Mesothelial cell of epicardium (in vitro differentiated cells): Measurements from ENCODE around the gene KCNE1. TPM values are rescaled to one million over a fixed set of nuclear protein-coding genes. Genes with fewer than 3 reads are reported as not detected.

Source experiments
- DNase-seq, 2 experiments: peaks; one replicate each; pipeline ENCODE4 v3.0.0; 2021; ENCODE audit warnings: low spot score in 2 of 2; ENCODE audit not compliant: unreplicated experiment in 2 of 2
- H3K27ac Mint-ChIP-seq: 2 replicates; pipeline ENCODE4 v1.8.0; 2021; ENCODE audit warnings: mixed read lengths
- H3K27me3 Mint-ChIP-seq: 2 replicates; pipeline ENCODE4 v1.8.0; 2021; ENCODE audit warnings: low read depth, mixed read lengths
- H3K36me3 Mint-ChIP-seq: 2 replicates; pipeline ENCODE4 v1.8.0; 2021; ENCODE audit warnings: mixed read lengths
- H3K4me1 Mint-ChIP-seq: 2 replicates; pipeline ENCODE4 v1.8.0; 2021; ENCODE audit warnings: mixed read lengths
- H3K4me3 Mint-ChIP-seq: 2 replicates; pipeline ENCODE4 v1.8.0; 2021; ENCODE audit warnings: mild to moderate bottlenecking, moderate library complexity, mixed read lengths
- H3K9me3 Mint-ChIP-seq: 2 replicates; pipeline ENCODE4 v1.8.0; 2021; ENCODE audit warnings: mixed read lengths
- CTCF ChIP-seq: fragments of 200-600 bp; sonication (generic); IDR thresholded peaks from one replicate; pipeline ENCODE4 v1.5.0; 2021; ENCODE audit warnings: antibody characterized with exemption; ENCODE audit not compliant: unreplicated experiment
- total RNA-seq: library from RNA; stranded (reverse); gene quantifications from 3 replicates; pipeline ENCODE4 v1.2.1, GENCODE V29; 2021

The KCNE1 gene
- total RNA-seq, 1 donor from 2014 or later = 1.0 TPM

GRCh38 chr21:34521561-34521960 is 9.6 kb upstream of the KCNE1 start:
- Mint-ChIP-seq H3K27me3 (no peaks in the 10 kb centered on the region), H3K4me1 (peaks cover 19% of the 10 kb centered on the region), H3K27ac (no peak overlapping the region), H3K36me3 (peaks cover 23% of the 10 kb centered on the region), H3K9me3 (no peaks in the 10 kb centered on the region), H3K4me3 (no peak overlapping the region)
- no peak for DNase-seq
- no peak for TF ChIP-seq CTCF

GRCh38 chr21:34520764-34521508 is 8.9 kb upstream of the KCNE1 start:
- Mint-ChIP-seq H3K4me1 (peaks cover 13% of the 10 kb centered on the region), H3K4me3 (no peak overlapping the region)

GRCh38 chr21:34520281-34520680 is 8.3 kb upstream of the KCNE1 start:
- TF ChIP-seq CTCF = no peak
- no peak overlapping the region for H3K27ac Mint-ChIP-seq
- H3K27me3 Mint-ChIP-seq = no peaks in the 10 kb centered on the region
- peaks cover 23% of the 10 kb centered on the region for H3K36me3 Mint-ChIP-seq
- peaks cover 9% of the 10 kb centered on the region for H3K4me1 Mint-ChIP-seq
- DNase-seq = no peak
- no peaks in the 10 kb centered on the region for H3K9me3 Mint-ChIP-seq
- H3K4me3 Mint-ChIP-seq = no peak overlapping the region

More at GRCh38 chr21:34520764-34521508, 8.9 kb upstream of the KCNE1 start:
- no peak for TF ChIP-seq CTCF
- Mint-ChIP-seq H3K27me3 (no peaks in the 10 kb centered on the region), H3K36me3 (peaks cover 23% of the 10 kb centered on the region), H3K9me3 (no peaks in the 10 kb centered on the region), H3K27ac (no peak overlapping the region)
- DNase-seq = no peak

- Mint-ChIP-seq H3K4me3 (no peak overlapping the region), H3K27ac (no peak overlapping the region), H3K36me3 (peaks cover 23% of the 10 kb centered on the region), H3K4me1 (peaks cover 3% of the 10 kb centered on the region), H3K27me3 (no peaks in the 10 kb centered on the region), H3K9me3 (no peaks in the 10 kb centered on the region)
- TF ChIP-seq CTCF = no peak
- DNase-seq = no peak
These were observed 7.7 kb upstream of the KCNE1 start for GRCh38 chr21:34519694-34520093.

- DNase-seq = no peak
- no peak overlapping the region for H3K27ac Mint-ChIP-seq
- H3K4me3 Mint-ChIP-seq = no peak overlapping the region
- TF ChIP-seq CTCF = no peak
- H3K9me3 Mint-ChIP-seq = no peaks in the 10 kb centered on the region
- H3K4me1 Mint-ChIP-seq = peaks cover 3% of the 10 kb centered on the region
- H3K27me3 Mint-ChIP-seq = no peaks in the 10 kb centered on the region
- peaks cover 23% of the 10 kb centered on the region for H3K36me3 Mint-ChIP-seq
These were observed 7.0 kb upstream of the KCNE1 start for GRCh38 chr21:34519016-34519415.
